Kidney tubule cell (primary cell): Measurements from ENCODE around the gene PSD4.

Experiments used
- DNase-seq: peaks from one replicate; pipeline ENCODE4 v3.0.0-alpha.2; 2018; ENCODE audit warnings: low spot score

Gene PSD4

GRCh38 chr2:113167962-113168340, 5.8 kb upstream of the PSD4 start:
- DNase-seq, result no peak

- DNase-seq, result no peak
Observed at GRCh38 chr2:113169002-113169530, 4.7 kb upstream of the PSD4 start.

- DNase-seq, result no peak
Observed at GRCh38 chr2:113169586-113169985, 4.2 kb upstream of the PSD4 start.

- no peak for DNase-seq
Observed at GRCh38 chr2:113171334-113172075, 2.3 kb upstream of the PSD4 start.

- no peak for DNase-seq
Observed at GRCh38 chr2:113172721-113173541, 840 bp upstream of the PSD4 start.

GRCh38 chr2:113174376-113174750, 592 bp downstream of the PSD4 start:
- no peak for DNase-seq

- DNase-seq, result peak; percentile 9
Observed at GRCh38 chr2:113175042-113175628, 1.4 kb downstream of the PSD4 start.

GRCh38 chr2:113175736-113176695, 2.2 kb downstream of the PSD4 start:
- DNase-seq, result no peak

GRCh38 chr2:113176696-113177355, 3.1 kb downstream of the PSD4 start:
- DNase-seq, result no peak

GRCh38 chr2:113178069-113178746, 4.4 kb downstream of the PSD4 start:
- no peak for DNase-seq

- peak; percentile 10 for DNase-seq
Observed at GRCh38 chr2:113178891-113179290, 5.1 kb downstream of the PSD4 start.

- DNase-seq, result no peak
Observed at GRCh38 chr2:113179446-113180045, 5.8 kb downstream of the PSD4 start.

- DNase-seq, result no peak
Observed at GRCh38 chr2:113180131-113180946, 6.6 kb downstream of the PSD4 start.

GRCh38 chr2:113181258-113182051, 7.7 kb downstream of the PSD4 start:
- no peak for DNase-seq

- DNase-seq, result no peak
Observed at GRCh38 chr2:113182471-113183260, 8.9 kb downstream of the PSD4 start.

- no peak for DNase-seq
Observed at GRCh38 chr2:113183264-113183663, 9.5 kb downstream of the PSD4 start.

- DNase-seq, result no peak
Observed at GRCh38 chr2:113183703-113184102, 9.9 kb downstream of the PSD4 start.
